Fibroblast of the aortic adventitia (primary cell): ENCODE data around the gene ZNF385B. TPM values are rescaled to one million over a fixed set of nuclear protein-coding genes. Genes with fewer than 3 reads are reported as not detected.

ENCODE experiments used
- DNase-seq: peaks from one replicate; pipeline ENCODE4 v3.0.0-alpha.2; 2010; ENCODE audit warnings: low read depth
- H3K4me3 ChIP-seq: 2 replicates; pipeline ENCODE4 v1.5.1; 2011; ENCODE audit warnings: low read depth, mild to moderate bottlenecking, control low read depth, low read length, moderate library complexity
- total RNA-seq: library from RNA; depleted of rRNA; stranded (reverse); fragments of >200 nt; gene quantifications from 2 replicates; pipeline ENCODE4 v1.2.3, GENCODE V29; 2012; ENCODE audit warnings: low replicate concordance
- TF ChIP-seq, protein P1 (sequence below): IDR thresholded peaks from 2 replicates; pipeline ENCODE4 v1.5.1; 2011; ENCODE audit warnings: mild to moderate bottlenecking, low read length, control low read depth, inconsistent platforms; ENCODE audit not compliant: insufficient read depth

The ZNF385B gene
- total RNA-seq, 1 donor, result 4.8 TPM

DNA sequence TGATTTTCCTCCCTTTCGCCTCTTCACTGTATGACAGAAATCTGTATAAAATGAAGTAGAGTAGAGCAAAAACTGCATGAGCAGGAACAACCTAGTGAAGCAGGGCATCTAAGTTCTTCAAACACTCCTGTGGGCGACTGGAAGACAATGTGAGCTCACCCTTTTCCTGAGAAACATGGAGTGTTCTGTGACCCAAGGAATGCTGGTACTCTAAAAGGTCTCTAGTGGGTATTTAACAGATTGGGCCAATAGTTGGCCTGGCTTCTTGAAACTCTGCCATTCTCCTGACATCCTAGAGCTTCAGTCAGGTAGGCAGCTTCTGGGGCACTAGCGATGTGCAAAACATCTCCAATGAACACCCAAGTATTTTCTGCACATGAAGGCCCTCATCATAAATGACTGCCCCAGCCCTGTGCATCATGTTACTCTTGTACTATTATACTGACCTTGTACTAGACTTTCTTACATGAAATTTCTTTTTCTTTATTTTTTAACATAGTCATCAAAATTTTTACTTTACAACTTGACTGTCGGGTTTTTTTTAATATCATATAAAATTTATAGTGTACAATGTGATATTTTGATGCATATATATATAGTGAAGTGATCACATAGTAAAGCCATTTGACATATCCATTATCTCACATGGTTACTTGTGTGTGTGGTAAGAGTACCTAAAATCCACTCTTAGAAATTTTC, 302.2 kb downstream of the ZNF385B start:
- no peak for DNase-seq
- TF ChIP-seq, protein P1, sequence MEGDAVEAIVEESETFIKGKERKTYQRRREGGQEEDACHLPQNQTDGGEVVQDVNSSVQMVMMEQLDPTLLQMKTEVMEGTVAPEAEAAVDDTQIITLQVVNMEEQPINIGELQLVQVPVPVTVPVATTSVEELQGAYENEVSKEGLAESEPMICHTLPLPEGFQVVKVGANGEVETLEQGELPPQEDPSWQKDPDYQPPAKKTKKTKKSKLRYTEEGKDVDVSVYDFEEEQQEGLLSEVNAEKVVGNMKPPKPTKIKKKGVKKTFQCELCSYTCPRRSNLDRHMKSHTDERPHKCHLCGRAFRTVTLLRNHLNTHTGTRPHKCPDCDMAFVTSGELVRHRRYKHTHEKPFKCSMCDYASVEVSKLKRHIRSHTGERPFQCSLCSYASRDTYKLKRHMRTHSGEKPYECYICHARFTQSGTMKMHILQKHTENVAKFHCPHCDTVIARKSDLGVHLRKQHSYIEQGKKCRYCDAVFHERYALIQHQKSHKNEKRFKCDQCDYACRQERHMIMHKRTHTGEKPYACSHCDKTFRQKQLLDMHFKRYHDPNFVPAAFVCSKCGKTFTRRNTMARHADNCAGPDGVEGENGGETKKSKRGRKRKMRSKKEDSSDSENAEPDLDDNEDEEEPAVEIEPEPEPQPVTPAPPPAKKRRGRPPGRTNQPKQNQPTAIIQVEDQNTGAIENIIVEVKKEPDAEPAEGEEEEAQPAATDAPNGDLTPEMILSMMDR, result no peak
- H3K4me3 ChIP-seq, result no peak overlapping the region

DNA sequence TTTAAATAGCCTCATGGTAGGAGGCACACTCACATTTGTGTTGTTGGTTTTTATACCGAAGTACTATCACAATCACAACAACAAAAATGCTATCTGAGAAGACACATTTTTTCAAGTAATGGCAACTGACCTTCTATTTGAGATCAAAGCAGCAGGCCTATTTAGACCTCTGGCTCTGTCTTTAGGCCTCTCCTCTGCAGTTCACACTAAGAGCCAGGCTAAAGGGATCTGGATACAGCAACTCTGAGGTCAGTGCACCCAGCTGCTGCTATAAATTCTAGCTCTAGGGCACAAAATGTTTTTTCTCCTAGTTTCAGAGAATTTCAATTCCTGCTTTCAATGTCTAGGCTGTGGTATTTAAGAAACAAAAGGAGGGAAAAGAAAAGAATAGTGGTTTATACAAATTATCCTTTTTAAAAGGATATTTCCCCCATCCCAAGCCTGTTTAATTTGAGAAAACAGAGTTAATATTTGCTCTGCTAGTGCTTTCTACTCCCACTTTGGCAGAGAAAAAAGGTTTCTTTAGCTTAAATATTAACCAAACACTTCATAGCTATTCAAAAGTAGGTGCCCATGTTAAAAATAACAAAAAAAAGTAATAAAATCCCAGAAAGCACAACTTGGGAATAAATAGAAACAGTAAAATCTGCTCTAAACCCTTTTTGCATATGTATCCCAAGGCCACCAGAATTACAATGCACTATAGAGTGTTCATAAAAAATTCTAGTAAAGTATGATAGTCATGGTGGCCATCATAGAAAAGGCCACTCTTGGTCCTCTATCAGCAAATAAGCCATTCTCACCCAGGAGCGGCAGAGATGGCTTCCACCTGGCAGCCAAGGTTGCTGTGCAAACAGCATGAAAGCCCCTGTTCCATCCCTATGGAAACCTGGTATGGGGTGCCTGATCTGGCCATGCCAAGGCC, 303.1 kb downstream of the ZNF385B start:
- TF ChIP-seq, protein P1, result no peak
- H3K4me3 ChIP-seq, result no peak overlapping the region
- no peak for DNase-seq

DNA sequence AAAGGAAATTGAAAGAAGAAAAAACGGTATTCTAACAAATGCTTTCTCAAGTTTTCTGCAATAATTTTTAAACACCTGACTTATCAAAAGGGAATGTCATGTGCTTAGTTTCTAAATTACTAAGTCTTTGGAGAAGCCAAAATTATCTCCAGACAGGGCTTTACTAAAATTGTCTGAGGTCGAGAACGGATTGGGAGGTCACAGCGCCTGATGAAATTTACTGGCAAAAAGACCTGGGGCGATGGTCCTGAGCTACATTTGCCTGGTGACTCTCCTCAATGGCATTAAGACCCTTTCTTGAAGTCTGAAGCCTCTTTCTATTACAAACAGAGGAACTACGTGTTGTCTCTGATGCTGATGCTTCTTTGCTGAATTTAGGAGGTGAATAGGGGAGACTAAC, 305.0 kb downstream of the ZNF385B start:
- TF ChIP-seq, protein P1, result no peak
- no peak overlapping the region for H3K4me3 ChIP-seq
- DNase-seq, result no peak

DNA sequence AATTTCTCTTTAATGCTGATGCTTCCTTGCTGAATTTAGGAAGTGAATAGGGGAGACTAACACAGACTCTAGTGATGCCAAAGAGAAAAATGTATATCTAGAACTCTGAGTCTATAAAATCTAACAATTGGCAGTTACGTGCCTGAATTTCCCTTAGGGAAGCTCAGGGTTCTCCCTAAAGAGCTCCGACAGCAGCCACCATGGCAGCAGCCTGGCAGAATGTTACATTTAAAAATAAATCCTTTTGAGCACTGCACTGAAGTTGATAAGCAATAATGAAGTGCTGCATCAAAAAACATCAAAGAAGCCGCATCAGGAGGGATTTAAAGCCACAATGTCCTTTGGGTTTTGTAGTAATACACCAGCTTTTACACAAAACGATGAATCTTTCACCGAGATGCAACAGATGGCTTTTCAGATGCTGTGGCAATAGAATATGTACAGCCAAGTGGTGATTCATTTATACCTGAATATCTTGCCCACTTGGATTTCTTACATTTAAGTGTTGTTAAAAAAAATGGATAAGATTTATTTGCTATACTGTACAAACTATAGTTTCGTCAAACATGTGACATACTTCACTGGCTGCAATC, 305.6 kb downstream of the ZNF385B start:
- no peak overlapping the region for H3K4me3 ChIP-seq
- no peak for DNase-seq
- TF ChIP-seq, protein P1, result no peak

DNA sequence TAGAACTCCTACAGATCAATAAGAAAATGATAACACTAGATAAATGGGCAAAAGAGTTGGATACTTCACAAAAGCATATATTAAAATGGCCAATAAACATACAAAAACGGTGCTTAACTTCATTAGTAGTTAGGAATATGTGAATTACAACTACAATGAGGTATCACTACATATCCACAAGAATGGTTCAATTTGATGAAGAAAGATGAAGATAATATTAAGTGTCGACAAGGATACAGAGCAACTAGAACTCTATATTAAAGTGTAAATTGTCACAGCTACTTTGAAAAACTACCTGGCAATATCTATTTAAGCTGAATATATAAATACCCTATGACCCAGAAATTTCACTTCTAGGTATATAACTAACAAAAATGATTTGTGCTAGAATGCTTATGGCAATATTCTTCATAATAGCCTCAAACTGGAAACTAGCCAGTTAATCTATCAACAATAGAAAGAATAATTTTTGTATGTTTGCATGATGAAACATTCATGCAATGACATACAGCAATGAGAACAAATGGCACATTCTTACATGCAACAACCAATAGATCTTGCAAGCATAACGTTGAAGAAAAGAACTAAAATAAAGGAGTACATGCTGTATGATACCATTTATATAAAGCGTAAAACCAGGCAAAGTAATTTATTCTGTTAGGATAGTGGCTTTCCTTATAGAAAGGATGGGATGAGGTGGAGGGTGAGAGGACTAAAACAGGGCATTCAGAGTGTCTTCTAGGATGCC, 306.6 kb downstream of the ZNF385B start:
- no peak overlapping the region for H3K4me3 ChIP-seq
- no peak for DNase-seq
- TF ChIP-seq, protein P1, result no peak

DNA sequence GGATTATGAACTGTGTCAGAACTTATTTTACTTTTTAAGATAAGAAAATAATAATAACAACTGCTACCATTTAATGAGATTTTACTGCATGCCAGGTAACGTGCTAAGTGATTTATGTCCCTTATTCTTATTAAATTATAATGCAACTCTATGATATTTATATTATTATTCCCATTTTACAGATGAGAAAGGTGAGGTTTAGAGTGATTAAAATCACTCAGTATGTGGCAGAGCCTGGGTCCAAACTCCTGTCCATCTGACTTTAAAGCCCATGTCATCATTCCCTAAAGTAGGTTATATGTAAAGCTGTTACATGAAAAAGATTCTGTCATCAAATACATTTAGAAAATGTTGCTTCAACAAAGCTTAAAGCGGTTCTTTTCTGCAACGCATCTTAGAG, 308.0 kb downstream of the ZNF385B start:
- no peak for DNase-seq
- TF ChIP-seq, protein P1, result no peak
- H3K4me3 ChIP-seq, result no peak overlapping the region
